ENCODE data around the gene POLR2J. TPM values are rescaled to one million over a fixed set of nuclear protein-coding genes. Genes with fewer than 3 reads are reported as not detected.
"Not testable (repeated sequence)": the region's sequence is repeated elsewhere in the genome, so short reads cannot be mapped to it uniquely, and the experiment has no call there.

Gene POLR2J
- total RNA-seq, 2 experiments from 2014 or later: 41.7 to 46.5 TPM

GRCh38 chr7:102479209-102479584 is 475 bp upstream of the POLR2J start:
- H3K4me1 Mint-ChIP-seq; H3K27ac Mint-ChIP-seq; H3K9me3 Mint-ChIP-seq; H3K4me3 Mint-ChIP-seq; H3K36me3 Mint-ChIP-seq (ENCODE audit: low read depth); H3K27me3 Mint-ChIP-seq; POLR2A ChIA-PET; DNase-seq; CTCF ChIA-PET: not testable (repeated sequence)

GRCh38 chr7:102474736-102475435 is 3.8 kb downstream of the POLR2J start:
- DNase-seq, POLR2A ChIA-PET, CTCF ChIA-PET: not testable (repeated sequence)

GRCh38 chr7:102474116-102474515 is 4.6 kb downstream of the POLR2J start:
- H3K9me3 Mint-ChIP-seq, H3K27me3 Mint-ChIP-seq, POLR2A ChIA-PET, DNase-seq, H3K4me1 Mint-ChIP-seq, H3K27ac Mint-ChIP-seq, CTCF ChIA-PET, H3K4me3 Mint-ChIP-seq: not testable (repeated sequence)
- peaks cover 11% of the 10 kb centered on the region for H3K36me3 Mint-ChIP-seq (ENCODE audit: low read depth)

More at GRCh38 chr7:102474736-102475435, 3.8 kb downstream of the POLR2J start:
- H3K27me3 Mint-ChIP-seq, H3K4me1 Mint-ChIP-seq, H3K9me3 Mint-ChIP-seq, H3K4me3 Mint-ChIP-seq, H3K27ac Mint-ChIP-seq: not testable (repeated sequence)
- peaks cover 11% of the 10 kb centered on the region for H3K36me3 Mint-ChIP-seq (ENCODE audit: low read depth)

- no peak overlapping the region for H3K27ac Mint-ChIP-seq
- H3K4me3 Mint-ChIP-seq: no peak overlapping the region
- no peaks in the 10 kb centered on the region for H3K27me3 Mint-ChIP-seq
- H3K36me3 Mint-ChIP-seq (ENCODE audit: low read depth): peaks cover 11% of the 10 kb centered on the region
- POLR2A ChIA-PET: no interaction called here
- H3K9me3 Mint-ChIP-seq: no peaks in the 10 kb centered on the region
- DNase-seq: no peak
- CTCF ChIA-PET: no interaction called here
- no peaks in the 10 kb centered on the region for H3K4me1 Mint-ChIP-seq
These were observed 5.3 kb downstream of the POLR2J start for GRCh38 chr7:102473271-102473991.

- DNase-seq: no peak
- peaks cover 11% of the 10 kb centered on the region for H3K36me3 Mint-ChIP-seq (ENCODE audit: low read depth)
- ChIA-PET POLR2A (no interaction called here), CTCF (no interaction called here)
- no peaks in the 10 kb centered on the region for H3K27me3 Mint-ChIP-seq
- H3K9me3 Mint-ChIP-seq: no peaks in the 10 kb centered on the region
- no peaks in the 10 kb centered on the region for H3K4me1 Mint-ChIP-seq
- H3K4me3 Mint-ChIP-seq: no peak overlapping the region
- no peak overlapping the region for H3K27ac Mint-ChIP-seq
These were observed 6.3 kb downstream of the POLR2J start for GRCh38 chr7:102472126-102473041.

- ChIA-PET POLR2A (no interaction called here), CTCF (no interaction called here)
- DNase-seq: no peak
- no peak overlapping the region for H3K27ac Mint-ChIP-seq
- H3K4me3 Mint-ChIP-seq: no peak overlapping the region
- H3K9me3 Mint-ChIP-seq: no peaks in the 10 kb centered on the region
- peaks cover 4% of the 10 kb centered on the region for H3K4me1 Mint-ChIP-seq
- no peaks in the 10 kb centered on the region for H3K27me3 Mint-ChIP-seq
- peaks cover 15% of the 10 kb centered on the region for H3K36me3 Mint-ChIP-seq (ENCODE audit: low read depth)
These were observed 7.0 kb downstream of the POLR2J start for GRCh38 chr7:102471791-102472125.

- no peak overlapping the region for H3K4me3 Mint-ChIP-seq
These were observed 8.5 kb downstream of the POLR2J start for GRCh38 chr7:102469972-102470825.

GRCh38 chr7:102469351-102469971 is 9.3 kb downstream of the POLR2J start:
- Mint-ChIP-seq H3K36me3 (ENCODE audit: low read depth) (peaks cover 16% of the 10 kb centered on the region), H3K27me3 (no peaks in the 10 kb centered on the region), H3K4me1 (peaks cover 14% of the 10 kb centered on the region), H3K4me3 (no peak overlapping the region), H3K27ac (no peak overlapping the region), H3K9me3 (no peaks in the 10 kb centered on the region)
- no peak for DNase-seq
- POLR2A ChIA-PET: no interaction called here
- CTCF ChIA-PET: interaction anchor here (1.5 kb wide), 1 partner anchor 65 kb away, joined by 3 read pairs; no protein-coding TSS in a partner anchor

More at GRCh38 chr7:102469972-102470825, 8.5 kb downstream of the POLR2J start:
- ChIA-PET CTCF (interaction anchor here (1.5 kb wide), 1 partner anchor 66 kb away, joined by 3 read pairs; no protein-coding TSS in a partner anchor), POLR2A (no interaction called here)
- H3K36me3 Mint-ChIP-seq (ENCODE audit: low read depth): peaks cover 16% of the 10 kb centered on the region
- H3K4me1 Mint-ChIP-seq: peaks cover 14% of the 10 kb centered on the region
- no peaks in the 10 kb centered on the region for H3K27me3 Mint-ChIP-seq
- H3K27ac Mint-ChIP-seq: no peak overlapping the region
- H3K9me3 Mint-ChIP-seq: no peaks in the 10 kb centered on the region
- DNase-seq: no peak

GRCh38 chr7:102468478-102469350 is 10.0 kb downstream of the POLR2J start:
- Mint-ChIP-seq H3K36me3 (ENCODE audit: low read depth) (peaks cover 16% of the 10 kb centered on the region), H3K9me3 (no peaks in the 10 kb centered on the region), H3K4me1 (peaks cover 20% of the 10 kb centered on the region), H3K27me3 (no peaks in the 10 kb centered on the region), H3K27ac (no peak overlapping the region), H3K4me3 (no peak overlapping the region)
- DNase-seq: no peak
- ChIA-PET CTCF (interaction anchor here (0.7 to 1.5 kb wide), 2 partner anchors 64 to 70 kb away, joined by 3 to 4 read pairs; no protein-coding TSS in a partner anchor), POLR2A (no interaction called here)

- H3K4me3 Mint-ChIP-seq: no peak overlapping the region
- CTCF ChIA-PET: interaction anchor here (0.7 to 3.1 kb wide), 4 partner anchors 52 to 1148 kb away, joined by 3 to 26 read pairs (median 13); no protein-coding TSS in a partner anchor
- no peaks in the 10 kb centered on the region for H3K27me3 Mint-ChIP-seq
- POLR2A ChIA-PET: interaction anchor here (0.9 to 1.1 kb wide), 5 partner anchors 30 to 72 kb away, joined by 3 to 6 read pairs (median 4); partner anchors contain the start of gene PRKRIP1
- H3K27ac Mint-ChIP-seq: no peak overlapping the region
- peaks cover 23% of the 10 kb centered on the region for H3K4me1 Mint-ChIP-seq
- DNase-seq: no peak
- H3K9me3 Mint-ChIP-seq: no peaks in the 10 kb centered on the region
- H3K36me3 Mint-ChIP-seq (ENCODE audit: low read depth): peaks cover 12% of the 10 kb centered on the region
These were observed 10.9 kb downstream of the POLR2J start for GRCh38 chr7:102467581-102468477.
